Lung (tissue), 12 donors: ENCODE measurements around the gene GPRC5D. TPM values are rescaled to one million over a fixed set of nuclear protein-coding genes. Genes with fewer than 3 reads are reported as not detected.

ENCODE experiments used
- ATAC-seq: fragments of 200-7000 bp; cut with Tn5 transposase; one replicate; pipeline ENCODE4 v1.9.1; 2020; ENCODE audit warnings: moderate number of reproducible peaks; ENCODE audit not compliant: insufficient read depth, low FRiP score
- DNase-seq, 3 donors: peaks; one replicate each; pipeline ENCODE4 v3.0.0-alpha.2; 2013 to 2017
- H3K27ac ChIP-seq, 2 donors: one replicate each; pipeline ENCODE4 v1.5.1; 2013; ENCODE audit warnings: mild to moderate bottlenecking in 2 of 2, moderate library complexity in 2 of 2, control low read depth in 1 of 2, inconsistent platforms in 1 of 2, low read depth in 1 of 2, low read length in 1 of 2
- H3K27me3 ChIP-seq, 3 donors: one replicate each; pipeline ENCODE4 v1.5.1; 2013; ENCODE audit warnings: low read length in 2 of 3; ENCODE audit not compliant: control insufficient read depth in 3 of 3, insufficient read depth in 3 of 3
- H3K36me3 ChIP-seq, 4 donors: one replicate each; pipeline ENCODE4 v1.5.1; 2013; ENCODE audit warnings: low read length in 4 of 4, mild to moderate bottlenecking in 1 of 4, moderate library complexity in 1 of 4; ENCODE audit not compliant: control insufficient read depth in 4 of 4, insufficient read depth in 4 of 4
- H3K4me1 ChIP-seq, 5 donors: one replicate each; pipeline ENCODE4 v1.5.1; 2013; ENCODE audit warnings: low read length in 5 of 5, mild to moderate bottlenecking in 2 of 5, moderate library complexity in 1 of 5; ENCODE audit not compliant: control insufficient read depth in 5 of 5, insufficient read depth in 5 of 5
- H3K4me3 ChIP-seq: one replicate; pipeline ENCODE4 v1.5.1; 2013; ENCODE audit warnings: mild to moderate bottlenecking, control low read depth, moderate library complexity
- H3K9ac ChIP-seq, 2 donors: one replicate each; pipeline ENCODE4 v1.5.1; 2013; ENCODE audit warnings: low read length in 2 of 2, control low read depth in 1 of 2; ENCODE audit not compliant: insufficient read depth in 1 of 2
- H3K9me3 ChIP-seq, 4 donors: one replicate each; pipeline ENCODE4 v1.5.1; 2013; ENCODE audit warnings: low read length in 3 of 4, mild to moderate bottlenecking in 1 of 4, moderate library complexity in 1 of 4; ENCODE audit not compliant: control insufficient read depth in 4 of 4, insufficient read depth in 3 of 4
- CTCF ChIP-seq: IDR thresholded peaks from 2 replicates; pipeline ENCODE4 v1.5.1; 2012; ENCODE audit warnings: mild to moderate bottlenecking; ENCODE audit errors: control extremely low read depth, extremely low read depth
- WGBS, 2 donors: extraction: QIAGEN DNeasy Blood & Tissue Kit; methylation state at CpG; one replicate each; pipeline ENCODE4 v1.1.7; 2013; 5-methylcytosine and 5-hydroxymethylcytosine counted together
- polyA plus RNA-seq, 2 donors: library from polyadenylated mRNA; stranded (reverse); fragments of 200-250 nt; gene quantifications; one replicate each; pipeline ENCODE4 v1.2.1, GENCODE V29; 2013
- total RNA-seq, 2 donors: library from RNA; depleted of rRNA in 1 of 2; stranded (reverse); fragments of >200 nt in 1 of 2; gene quantifications; one replicate each; pipeline ENCODE4 v1.2.1, GENCODE V29; 2014 to 2021
- donor health status: control.
- donor health status: control.
- donor health status: Bipolar disorder and iron deficiency.
- donor health status: healthy.
- donor health status: DM: yes; HTN: yes; CAD: no.

Gene GPRC5D
- total and polyA plus RNA-seq, 4 donors = 0.14 to 0.30 TPM; not detected in 2

- Histone ChIP-seq H3K9me3 (no peaks in the 10 kb centered on the region), H3K36me3 (no peaks in the 10 kb centered on the region), H3K27me3 (no peaks in the 10 kb centered on the region), H3K4me3 (no peak overlapping the region), H3K9ac (no peak overlapping the region), H3K27ac (peak overlapping the region in 1 of 2 donors; percentile 51), H3K4me1 (peaks cover 0 to 15% (median 0%) of the 10 kb centered on the region in 5 donors)
- TF ChIP-seq CTCF = no peak
- 67 to 85% methylated on average over 10 of the region's 10 CpGs for WGBS, 2 donors
- no peak for ATAC-seq
- no peak for DNase-seq
These were observed 52.2 kb downstream of the GPRC5D start for GRCh38 chr12:12899530-12900380.

- H3K4me1 ChIP-seq = peaks cover 0 to 15% (median 0%) of the 10 kb centered on the region in 5 donors
- WGBS, 2 donors = 85 to 92% methylated on average over 8 of the region's 8 CpGs
- H3K9ac ChIP-seq = no peak overlapping the region
- no peaks in the 10 kb centered on the region for H3K36me3 ChIP-seq
- peak overlapping the region in 1 of 2 donors; percentile 15 for H3K27ac ChIP-seq
- no peaks in the 10 kb centered on the region for H3K9me3 ChIP-seq
- H3K4me3 ChIP-seq = no peak overlapping the region
- no peaks in the 10 kb centered on the region for H3K27me3 ChIP-seq
- ATAC-seq (no peak), DNase-seq (no peak)
- no peak for TF ChIP-seq CTCF
These were observed 53.0 kb downstream of the GPRC5D start for GRCh38 chr12:12898911-12899511.

DNA sequence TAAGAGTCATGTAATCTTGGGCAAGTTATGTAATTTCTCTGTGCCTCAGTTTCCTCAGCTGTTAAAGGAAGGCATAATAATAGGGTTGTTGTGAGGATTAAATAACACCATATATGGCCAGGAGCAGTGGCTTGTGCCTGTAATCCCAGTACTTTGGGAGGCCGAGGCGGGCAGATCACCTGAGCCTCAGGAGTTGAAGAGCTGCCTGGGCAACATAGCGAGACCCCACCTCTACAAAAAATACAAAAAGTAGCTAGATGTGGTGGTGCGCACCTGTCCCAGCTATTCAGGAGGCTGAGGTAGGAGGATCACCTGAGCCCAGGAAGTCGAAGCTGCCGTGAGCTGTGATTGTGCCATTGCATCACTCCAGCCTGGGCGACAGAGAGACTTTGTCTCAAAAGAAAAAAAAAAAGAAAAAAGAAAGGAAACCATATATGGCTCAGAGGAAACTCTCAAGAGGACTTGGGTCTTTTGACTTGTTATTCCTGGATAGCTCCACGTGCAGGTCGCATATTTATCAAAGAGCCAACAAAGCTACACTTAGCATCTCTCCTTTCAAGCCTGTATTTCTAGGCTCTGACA lies 53.7 kb downstream of the GPRC5D start:
- 74 to 85% methylated on average over 9 of the region's 9 CpGs for WGBS, 2 donors
- Histone ChIP-seq H3K27ac (peak overlapping the region in 1 of 2 donors; percentile 60), H3K9me3 (no peaks in the 10 kb centered on the region), H3K36me3 (no peaks in the 10 kb centered on the region), H3K9ac (no peak overlapping the region), H3K4me3 (no peak overlapping the region), H3K27me3 (no peaks in the 10 kb centered on the region), H3K4me1 (peaks cover 0 to 15% (median 0%) of the 10 kb centered on the region in 5 donors)
- DNase-seq (no peak), ATAC-seq (no peak)
- TF ChIP-seq CTCF = no peak
